A673 (cell line): ENCODE data around the gene MTX2. TPM values are rescaled to one million over a fixed set of nuclear protein-coding genes. Genes with fewer than 3 reads are reported as not detected.
A peak's percentile ranks its signal among the peaks of the same experiment; 100 is the strongest.

Experiments
- BruUV-seq: library from RNA; stranded (reverse); fragments of 400-500 nt; replicated peaks from 2 replicates; lab custom pipeline; 2021; lab: Mats Ljungman, UMichigan
- CTCF ChIA-PET: fragments of 300-600 bp; sonication (Branson Sonifier 250); formaldehyde crosslinking; loops from one replicate; lab custom pipeline; 2022; ENCODE audit warnings: antibody characterized with exemption; lab: Charles Lee
- POLR2A ChIA-PET: fragments of 300-600 bp; sonication (Branson Sonifier 250); formaldehyde crosslinking; loops from one replicate; lab custom pipeline; 2022; ENCODE audit warnings: antibody characterized with exemption; ENCODE audit not compliant: low non-redundant PET; lab: Charles Lee
- DNase-seq: peaks from one replicate; pipeline ENCODE4 v3.0.0-alpha.2; 2015; ENCODE audit warnings: low spot score
- H3K27ac ChIP-seq: fragments of 200-600 bp; sonication (generic); 2 replicates; pipeline ENCODE4 v1.5.1; 2016; ENCODE audit warnings: mixed run types, low read depth, mild to moderate bottlenecking, mixed read lengths, antibody characterized with exemption, low read length; ENCODE audit not compliant: poor library complexity, severe bottlenecking
- H3K27me3 ChIP-seq: fragments of 200-600 bp; sonication (generic); replicated peaks from 2 replicates; pipeline ENCODE4 v1.6.1; 2017; ENCODE audit warnings: mixed run types, low read depth, mild to moderate bottlenecking, mixed read lengths, antibody characterized with exemption, low read length; ENCODE audit not compliant: insufficient read depth, poor library complexity
- H3K36me3 ChIP-seq: fragments of 200-600 bp; sonication (generic); 2 replicates; pipeline ENCODE4 v1.6.1; 2016; ENCODE audit warnings: mixed run types, mild to moderate bottlenecking, mixed read lengths, antibody characterized with exemption, low read length; ENCODE audit not compliant: insufficient read depth, poor library complexity, severe bottlenecking
- H3K4me1 ChIP-seq: fragments of 200-600 bp; sonication (generic); 2 replicates; pipeline ENCODE4 v1.6.1; 2017; ENCODE audit warnings: mixed run types, mild to moderate bottlenecking, mixed read lengths, antibody characterized with exemption, low read length; ENCODE audit not compliant: insufficient read depth, poor library complexity, severe bottlenecking
- H3K4me3 ChIP-seq: fragments of 200-600 bp; sonication (generic); 2 replicates; pipeline ENCODE4 v1.5.1; 2016; ENCODE audit warnings: low read depth, mixed run types, mild to moderate bottlenecking, mixed read lengths, low read length; ENCODE audit not compliant: poor library complexity, severe bottlenecking
- H3K9me3 ChIP-seq: fragments of 200-600 bp; sonication (generic); 2 replicates; pipeline ENCODE4 v1.6.1; 2016; ENCODE audit warnings: mixed run types, low read depth, mild to moderate bottlenecking, mixed read lengths, antibody characterized with exemption, low read length; ENCODE audit not compliant: poor library complexity, severe bottlenecking
- CTCF ChIP-seq: fragments of 300-800, 200-600 bp; sonication (generic); conservative IDR thresholded peaks from 2 replicates; pipeline ENCODE4 v1.5.1; 2017; ENCODE audit warnings: low read depth, mild to moderate bottlenecking, antibody characterized with exemption, low read length, moderate library complexity, mixed read lengths
- EZH2 ChIP-seq: fragments of 200-600 bp; sonication (generic); IDR thresholded peaks from 2 replicates; pipeline ENCODE4 v1.6.1; 2017; ENCODE audit warnings: borderline replicate concordance, low read depth, mild to moderate bottlenecking, mixed read lengths, antibody characterized with exemption, low read length; ENCODE audit not compliant: poor library complexity, severe bottlenecking
- intact Hi-C: fragments of 100-400 bp; cut with micrococcal nuclease; formaldehyde crosslinking; loops from one replicate; pipeline ENCODE4 v1.10.0; 2022; ENCODE audit not compliant: unreplicated experiment
- total RNA-seq: library from RNA; stranded (reverse); gene quantifications from 2 replicates; pipeline ENCODE4 v1.2.3, GENCODE V29; 2021

The MTX2 gene
- total RNA-seq, 1 experiment from 2014 or later, result 31.1 TPM

GRCh38 chr2:176385838-176386237, 116.6 kb downstream of the MTX2 start:
- no peak overlapping the region for H3K4me3 ChIP-seq
- H3K4me1 ChIP-seq, result peaks cover 16% of the 10 kb centered on the region
- no TSS peak for BruUV-seq
- H3K27ac ChIP-seq, result no peak overlapping the region
- H3K27me3 ChIP-seq, result no peaks in the 10 kb centered on the region
- no peaks in the 10 kb centered on the region for H3K9me3 ChIP-seq
- ChIA-PET POLR2A (no interaction called here), CTCF (no interaction called here)
- H3K36me3 ChIP-seq, result no peaks in the 10 kb centered on the region
- DNase-seq, result peak; percentile 30
- TF ChIP-seq CTCF, result peak; percentile 34
- TF ChIP-seq EZH2, result no peak
- intact Hi-C loops, result no loop called here

Other genes starting within 250 kb of the MTX2 start
- 0.41 and 0.70 TPM in 2 replicates for gene EVX2, start 185.5 kb upstream of the MTX2 start, total RNA-seq
- 32.7 and 33.8 TPM in 2 replicates for gene HOXD13, start 176.7 kb upstream of the MTX2 start, total RNA-seq
- 0.58 and 0.72 TPM in 2 replicates for gene HOXD12, start 169.6 kb upstream of the MTX2 start, total RNA-seq
- gene HOXD11, start 162.2 kb upstream of the MTX2 start, total RNA-seq, result 107 and 123 TPM in 2 replicates
- gene HOXD10, start 152.7 kb upstream of the MTX2 start, total RNA-seq, result 88.6 and 98.3 TPM in 2 replicates
- 63.0 and 64.9 TPM in 2 replicates for gene HOXD9, start 146.7 kb upstream of the MTX2 start, total RNA-seq
- gene HOXD8, start 139.7 kb upstream of the MTX2 start, total RNA-seq, result 56.8 and 61.9 TPM in 2 replicates
- 30.8 and 34.3 TPM in 2 replicates for gene HOXD4, start 117.9 kb upstream of the MTX2 start, total RNA-seq
- gene HOXD3, start 112.1 kb upstream of the MTX2 start, total RNA-seq, result 41.3 and 53.0 TPM in 2 replicates
- not detected in 2 replicates for gene HOXD1, start 80.8 kb upstream of the MTX2 start, total RNA-seq